PC-9 (cell line): ENCODE data around the gene JDP2.

ENCODE experiments used
- CTCF ChIP-seq: fragments of 200-600 bp; sonication (generic); conservative IDR thresholded peaks from 2 replicates; pipeline ENCODE4 v1.6.1; 2017; ENCODE audit warnings: mixed run types, antibody characterized with exemption, mild to moderate bottlenecking, moderate library complexity
- EZH2 ChIP-seq: fragments of 200-600 bp; sonication (generic); IDR thresholded peaks from 2 replicates; pipeline ENCODE4 v1.8.0; 2017; ENCODE audit warnings: antibody characterized with exemption, low read depth

- TF ChIP-seq CTCF = no peak
- no peak for TF ChIP-seq EZH2
These were observed 50.1 kb downstream of the JDP2 start for GRCh38 chr14:75477881-75478280.
